Measurements from ENCODE around the gene WDFY1. TPM values are rescaled to one million over a fixed set of nuclear protein-coding genes. Genes with fewer than 3 reads are reported as not detected.

The WDFY1 gene
- total RNA-seq, 1 donor from 2014 or later = 52.6 TPM

DNA sequence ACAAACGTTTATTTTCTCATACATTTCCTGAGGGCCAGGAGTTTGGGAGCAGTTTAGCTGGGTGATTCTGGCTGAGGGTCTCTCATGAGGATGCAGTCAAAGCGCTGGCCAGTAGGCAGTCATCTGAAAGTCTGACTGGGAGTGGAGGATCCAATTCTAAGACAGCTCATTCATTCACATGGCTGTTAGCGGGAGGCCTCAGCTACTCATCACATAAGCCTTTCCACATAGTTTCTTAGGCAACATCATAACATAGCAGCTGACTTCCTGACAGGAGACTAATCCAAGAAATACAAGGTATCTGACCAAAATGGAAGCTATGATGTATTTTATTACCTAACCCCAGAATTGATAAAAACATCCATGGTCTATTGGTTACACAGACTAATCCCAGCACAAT is 9.3 kb upstream of the WDFY1 start:
- Histone ChIP-seq H2AFZ (ENCODE audit: low read depth, low read length) (no peak overlapping the region), H3K36me3 (ENCODE audit: insufficient read depth, low read length) (no peaks in the 10 kb centered on the region), H3K27me3 (ENCODE audit: insufficient read depth, low read length) (no peaks in the 10 kb centered on the region), H3K4me3 (ENCODE audit: insufficient read depth, low read depth, low read length) (no peak overlapping the region), H3K9me3 (ENCODE audit: insufficient read depth, low read depth, low read length) (no peaks in the 10 kb centered on the region), H3K27ac (ENCODE audit: low read depth, low read length) (peak overlapping the region; percentile 50), H3K4me2 (ENCODE audit: low read length) (peak overlapping the region; percentile 20), H4K20me1 (ENCODE audit: insufficient read depth, low read length) (no peaks in the 10 kb centered on the region), H3K79me2 (ENCODE audit: insufficient read depth, low read length) (peaks cover 22% of the 10 kb centered on the region), H3K9ac (ENCODE audit: low read length) (peak overlapping the region; percentile 32), H3K4me1 (ENCODE audit: insufficient read depth, low read length) (peaks cover 24% of the 10 kb centered on the region)
- Mint-ChIP-seq H3K36me3 (ENCODE audit: low read depth, unreplicated experiment) (no peaks in the 10 kb centered on the region), H3K4me1 (ENCODE audit: low read depth, unreplicated experiment) (peaks cover 15% of the 10 kb centered on the region), H3K9me3 (ENCODE audit: unreplicated experiment) (no peaks in the 10 kb centered on the region), H3K27ac (ENCODE audit: unreplicated experiment) (peak overlapping the region; percentile 75), H3K27me3 (ENCODE audit: low read depth, unreplicated experiment) (no peaks in the 10 kb centered on the region), H3K4me3 (ENCODE audit: unreplicated experiment) (no peak overlapping the region)
- FAIRE-seq = no peak
- peak; percentile 80 for DNase-seq (ENCODE audit: low read depth)
- TF ChIP-seq, protein P1, sequence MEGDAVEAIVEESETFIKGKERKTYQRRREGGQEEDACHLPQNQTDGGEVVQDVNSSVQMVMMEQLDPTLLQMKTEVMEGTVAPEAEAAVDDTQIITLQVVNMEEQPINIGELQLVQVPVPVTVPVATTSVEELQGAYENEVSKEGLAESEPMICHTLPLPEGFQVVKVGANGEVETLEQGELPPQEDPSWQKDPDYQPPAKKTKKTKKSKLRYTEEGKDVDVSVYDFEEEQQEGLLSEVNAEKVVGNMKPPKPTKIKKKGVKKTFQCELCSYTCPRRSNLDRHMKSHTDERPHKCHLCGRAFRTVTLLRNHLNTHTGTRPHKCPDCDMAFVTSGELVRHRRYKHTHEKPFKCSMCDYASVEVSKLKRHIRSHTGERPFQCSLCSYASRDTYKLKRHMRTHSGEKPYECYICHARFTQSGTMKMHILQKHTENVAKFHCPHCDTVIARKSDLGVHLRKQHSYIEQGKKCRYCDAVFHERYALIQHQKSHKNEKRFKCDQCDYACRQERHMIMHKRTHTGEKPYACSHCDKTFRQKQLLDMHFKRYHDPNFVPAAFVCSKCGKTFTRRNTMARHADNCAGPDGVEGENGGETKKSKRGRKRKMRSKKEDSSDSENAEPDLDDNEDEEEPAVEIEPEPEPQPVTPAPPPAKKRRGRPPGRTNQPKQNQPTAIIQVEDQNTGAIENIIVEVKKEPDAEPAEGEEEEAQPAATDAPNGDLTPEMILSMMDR (IDR thresholded peaks at IDR 0.05; ENCODE audit: insufficient read depth, low read depth, low read length) = no peak
- TF ChIP-seq EZH2 (IDR thresholded peaks at IDR 0.05; ENCODE audit: insufficient read depth, low read length) = no peak

DNA sequence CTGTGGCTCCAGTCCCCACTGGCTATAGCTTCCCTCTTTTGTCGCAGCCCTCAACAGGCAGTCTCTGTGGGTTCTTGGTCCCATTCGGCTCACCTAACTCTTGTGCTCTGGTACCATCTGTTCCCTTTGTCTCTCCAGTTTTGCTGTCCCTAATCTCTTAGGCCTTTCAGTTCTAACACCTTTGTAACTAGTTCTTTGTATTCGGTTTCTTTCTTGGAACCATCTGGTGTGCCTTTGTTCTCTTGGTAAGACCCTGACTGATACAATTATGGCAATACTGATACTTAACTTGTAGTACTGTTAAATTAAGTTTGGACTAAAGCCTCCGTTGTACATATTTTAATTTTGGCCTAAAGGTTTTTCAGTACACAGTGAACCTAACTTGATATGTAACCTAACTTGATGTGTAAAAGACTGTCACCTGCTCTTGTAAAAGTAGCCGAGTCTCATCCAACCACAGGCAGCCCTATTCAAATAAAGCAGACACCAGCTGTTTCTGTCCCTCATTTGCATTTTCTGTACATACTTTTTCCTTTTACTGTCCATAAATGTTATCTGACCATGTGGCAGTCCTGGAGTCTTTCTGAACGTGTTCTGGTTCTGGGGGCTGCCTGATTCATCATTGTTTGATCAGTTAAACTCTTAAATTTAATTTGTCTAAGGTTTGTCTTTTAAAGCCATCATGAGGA is 7.3 kb upstream of the WDFY1 start:
- no peaks in the 10 kb centered on the region for H3K9me3 Mint-ChIP-seq (ENCODE audit: unreplicated experiment)
- no peaks in the 10 kb centered on the region for H3K9me3 ChIP-seq (ENCODE audit: insufficient read depth, low read depth, low read length)
- no peak overlapping the region for H3K27ac Mint-ChIP-seq (ENCODE audit: unreplicated experiment)
- H3K4me3 Mint-ChIP-seq (ENCODE audit: unreplicated experiment) = no peak overlapping the region
- H3K36me3 Mint-ChIP-seq (ENCODE audit: low read depth, unreplicated experiment) = no peaks in the 10 kb centered on the region
- H3K4me2 ChIP-seq (ENCODE audit: low read length) = no peak overlapping the region
- DNase-seq (ENCODE audit: low read depth) (no peak), FAIRE-seq (no peak)
- no peak for TF ChIP-seq EZH2 (IDR thresholded peaks at IDR 0.05; ENCODE audit: insufficient read depth, low read length)
- TF ChIP-seq, protein P1 (IDR thresholded peaks at IDR 0.05; ENCODE audit: insufficient read depth, low read depth, low read length) = no peak
- H3K27ac ChIP-seq (ENCODE audit: low read depth, low read length) = no peak overlapping the region
- H3K4me3 ChIP-seq (ENCODE audit: insufficient read depth, low read depth, low read length) = no peak overlapping the region
- H3K27me3 Mint-ChIP-seq (ENCODE audit: low read depth, unreplicated experiment) = no peaks in the 10 kb centered on the region
- H3K9ac ChIP-seq (ENCODE audit: low read length) = no peak overlapping the region
- no peaks in the 10 kb centered on the region for H3K27me3 ChIP-seq (ENCODE audit: insufficient read depth, low read length)
- H3K4me1 Mint-ChIP-seq (ENCODE audit: low read depth, unreplicated experiment) = peaks cover 14% of the 10 kb centered on the region
- no peaks in the 10 kb centered on the region for H3K36me3 ChIP-seq (ENCODE audit: insufficient read depth, low read length)
- no peak overlapping the region for H2AFZ ChIP-seq (ENCODE audit: low read depth, low read length)
- no peaks in the 10 kb centered on the region for H4K20me1 ChIP-seq (ENCODE audit: insufficient read depth, low read length)
- peaks cover 2% of the 10 kb centered on the region for H3K79me2 ChIP-seq (ENCODE audit: insufficient read depth, low read length)
- peaks cover 10% of the 10 kb centered on the region for H3K4me1 ChIP-seq (ENCODE audit: insufficient read depth, low read length)

All from astrocyte (in vitro differentiated cells and primary cell).